ENCODE data around the gene SDHB. TPM values are rescaled to one million over a fixed set of nuclear protein-coding genes. Genes with fewer than 3 reads are reported as not detected.
"Not testable (repeated sequence)": the region's sequence is repeated elsewhere in the genome, so short reads cannot be mapped to it uniquely, and the experiment has no call there.

SDHB gene
- total RNA-seq, 1 donor from 2014 or later, result 156 TPM

DNA sequence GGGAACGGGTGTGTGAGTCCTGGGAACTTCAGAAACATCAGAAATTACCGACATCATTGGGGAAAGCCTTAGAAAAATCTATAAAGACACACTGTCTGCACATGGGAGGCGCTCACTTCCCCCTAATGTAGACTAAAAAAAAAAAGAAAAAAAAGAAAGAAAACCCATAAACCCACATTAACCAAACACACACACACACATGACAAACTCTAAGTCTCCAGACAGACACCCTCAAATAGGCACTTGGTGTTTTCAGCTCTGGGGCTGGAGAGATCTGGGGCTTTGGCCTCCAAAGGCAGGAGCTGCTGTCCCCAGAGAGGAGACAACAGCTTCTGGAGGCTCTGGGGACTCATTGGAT is 13.2 kb upstream of the SDHB start:
- H3K9me3 Mint-ChIP-seq, result no peaks in the 10 kb centered on the region
- no peaks in the 10 kb centered on the region for H3K36me3 Mint-ChIP-seq (ENCODE audit: low read depth)
- no peaks in the 10 kb centered on the region for H3K27me3 Mint-ChIP-seq
- H3K4me1 Mint-ChIP-seq, result peaks cover 4% of the 10 kb centered on the region
- no peak for DNase-seq
- intact Hi-C loops (cut with micrococcal nuclease), result no loop called here
- no peak overlapping the region for H3K4me3 Mint-ChIP-seq
- H3K27ac Mint-ChIP-seq, result no peak overlapping the region

DNA sequence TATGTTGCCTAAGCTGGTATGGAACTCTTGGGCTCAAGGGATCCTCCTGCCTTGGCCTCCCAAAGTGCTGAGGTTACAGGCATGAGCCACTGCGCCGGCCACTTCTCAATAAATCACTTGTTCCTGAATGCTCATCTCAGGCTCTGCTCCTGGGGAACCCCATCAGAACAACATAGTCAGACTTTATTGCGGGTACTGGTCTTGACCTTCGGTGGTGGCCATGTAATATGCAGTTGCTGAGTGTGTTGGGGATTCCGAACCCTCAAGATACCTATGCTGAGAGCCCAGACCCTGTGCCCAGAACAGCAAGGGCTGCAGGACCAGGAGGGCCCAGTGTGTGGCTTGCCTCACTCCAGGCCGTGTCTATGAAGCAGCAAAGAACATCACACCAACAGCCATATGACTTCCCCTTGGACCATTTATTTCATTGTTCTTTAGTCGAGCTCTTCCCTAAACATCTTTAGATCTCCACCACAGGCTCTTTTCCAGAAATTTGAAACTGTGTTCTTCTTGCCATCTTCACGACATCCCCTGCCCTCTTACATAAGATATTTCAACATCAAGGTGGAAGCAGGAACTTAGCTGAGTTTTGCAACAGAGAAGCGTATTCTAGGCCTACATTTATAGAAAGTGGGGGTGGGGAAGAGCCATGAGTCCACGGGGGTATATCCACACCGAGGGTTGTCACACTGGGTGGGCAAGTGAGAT is 12.7 kb upstream of the SDHB start:
- Mint-ChIP-seq H3K4me3 (no peak overlapping the region), H3K27ac (no peak overlapping the region), H3K4me1 (peaks cover 4% of the 10 kb centered on the region), H3K9me3 (no peaks in the 10 kb centered on the region), H3K27me3 (no peaks in the 10 kb centered on the region), H3K36me3 (ENCODE audit: low read depth) (no peaks in the 10 kb centered on the region)
- intact Hi-C loops (cut with micrococcal nuclease), result no loop called here
- no peak for DNase-seq

DNA sequence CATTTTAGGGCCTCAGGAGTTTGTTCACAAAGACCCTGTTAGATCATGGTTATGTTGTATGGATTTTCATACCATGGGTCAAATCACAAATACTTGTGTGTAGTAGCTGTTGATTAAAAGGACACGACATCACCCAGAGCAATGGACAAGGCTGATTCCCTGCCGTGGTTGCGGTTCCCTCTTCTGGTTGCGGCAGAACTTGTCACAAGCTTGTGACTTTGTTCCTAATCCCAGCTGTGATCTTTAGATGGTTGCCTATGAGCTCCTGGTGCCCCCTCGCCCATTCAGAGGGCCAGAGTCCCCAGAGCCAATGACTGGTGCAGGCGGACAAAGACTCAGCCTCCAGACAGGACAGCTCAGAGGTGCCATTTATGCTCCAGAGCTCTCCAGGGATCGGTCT is 11.8 kb upstream of the SDHB start:
- intact Hi-C loops (cut with micrococcal nuclease), result no loop called here
- Mint-ChIP-seq H3K27ac (no peak overlapping the region), H3K4me3 (no peak overlapping the region), H3K4me1 (peaks cover 4% of the 10 kb centered on the region), H3K36me3 (ENCODE audit: low read depth) (no peaks in the 10 kb centered on the region), H3K9me3 (no peaks in the 10 kb centered on the region), H3K27me3 (no peaks in the 10 kb centered on the region)
- no peak for DNase-seq

DNA sequence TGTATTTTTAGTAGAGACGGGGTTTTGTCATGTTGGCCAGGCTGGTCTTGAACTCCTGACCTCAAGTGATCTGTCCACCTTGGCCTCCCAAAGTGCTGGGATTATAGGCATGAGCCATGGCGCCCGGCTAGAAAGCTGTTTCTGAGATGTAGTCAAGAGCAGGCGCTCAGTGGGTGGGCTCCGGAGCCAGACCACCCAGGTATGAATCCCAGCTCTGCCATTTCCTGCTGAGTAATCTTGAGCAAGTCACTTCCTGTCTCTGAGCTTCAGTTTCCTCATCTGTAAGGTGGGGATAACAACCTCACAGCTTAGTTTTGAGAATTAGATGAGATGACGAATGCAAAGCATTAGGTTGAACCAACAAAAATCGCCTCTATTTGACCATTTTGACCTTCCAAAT is 8.9 kb upstream of the SDHB start:
- H3K4me1 Mint-ChIP-seq; DNase-seq; H3K9me3 Mint-ChIP-seq; H3K27ac Mint-ChIP-seq; intact Hi-C loops (cut with micrococcal nuclease); H3K4me3 Mint-ChIP-seq; H3K27me3 Mint-ChIP-seq; H3K36me3 Mint-ChIP-seq (ENCODE audit: low read depth): not testable (repeated sequence)

DNA sequence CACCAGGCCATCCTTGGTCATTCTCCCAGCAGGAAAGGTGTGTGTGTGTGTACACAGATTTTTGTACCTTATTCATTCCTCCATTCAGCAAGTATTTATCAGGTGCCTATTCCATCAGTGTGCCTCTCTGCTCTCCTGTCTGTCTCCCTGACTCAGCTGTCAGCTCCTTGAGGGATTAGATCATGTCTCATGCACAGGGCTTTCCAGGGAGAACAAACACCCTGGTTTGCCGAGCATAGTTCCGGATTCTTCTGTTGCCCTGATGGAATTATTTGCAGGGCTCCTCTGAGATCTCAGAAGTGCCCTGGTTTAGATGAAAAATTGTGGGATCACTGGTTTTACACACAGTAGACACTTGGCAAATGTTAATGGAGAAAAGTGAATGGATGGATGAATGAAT is 8.1 kb upstream of the SDHB start:
- Mint-ChIP-seq H3K4me1 (peaks cover 4% of the 10 kb centered on the region), H3K36me3 (ENCODE audit: low read depth) (no peaks in the 10 kb centered on the region), H3K9me3 (no peaks in the 10 kb centered on the region), H3K27ac (no peak overlapping the region), H3K4me3 (no peak overlapping the region), H3K27me3 (peaks cover 6% of the 10 kb centered on the region)
- DNase-seq, result no peak
- intact Hi-C loops (cut with micrococcal nuclease), result no loop called here

DNA sequence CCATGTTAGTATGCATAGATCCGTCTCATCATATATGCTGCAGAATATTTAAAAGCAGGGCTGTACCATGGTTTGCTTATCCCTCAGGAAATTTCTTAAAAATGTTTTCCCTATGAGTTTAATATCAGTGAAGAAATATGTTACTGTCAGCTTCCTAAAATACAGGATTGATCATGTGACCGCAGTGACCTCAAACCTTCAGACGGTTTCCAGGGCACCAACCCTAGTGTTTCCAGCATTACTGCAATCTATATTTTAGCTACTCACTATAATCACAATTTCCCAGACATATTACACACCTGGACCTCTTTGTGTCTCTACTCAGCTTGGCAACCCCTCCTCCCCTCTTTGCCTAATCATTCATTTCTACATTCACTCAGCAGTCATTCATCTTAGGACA is 7.7 kb upstream of the SDHB start:
- Mint-ChIP-seq H3K4me3 (no peak overlapping the region), H3K27ac (no peak overlapping the region), H3K9me3 (no peaks in the 10 kb centered on the region), H3K27me3 (peaks cover 6% of the 10 kb centered on the region), H3K36me3 (ENCODE audit: low read depth) (no peaks in the 10 kb centered on the region), H3K4me1 (peaks cover 4% of the 10 kb centered on the region)
- intact Hi-C loops (cut with micrococcal nuclease), result no loop called here
- no peak for DNase-seq

DNA sequence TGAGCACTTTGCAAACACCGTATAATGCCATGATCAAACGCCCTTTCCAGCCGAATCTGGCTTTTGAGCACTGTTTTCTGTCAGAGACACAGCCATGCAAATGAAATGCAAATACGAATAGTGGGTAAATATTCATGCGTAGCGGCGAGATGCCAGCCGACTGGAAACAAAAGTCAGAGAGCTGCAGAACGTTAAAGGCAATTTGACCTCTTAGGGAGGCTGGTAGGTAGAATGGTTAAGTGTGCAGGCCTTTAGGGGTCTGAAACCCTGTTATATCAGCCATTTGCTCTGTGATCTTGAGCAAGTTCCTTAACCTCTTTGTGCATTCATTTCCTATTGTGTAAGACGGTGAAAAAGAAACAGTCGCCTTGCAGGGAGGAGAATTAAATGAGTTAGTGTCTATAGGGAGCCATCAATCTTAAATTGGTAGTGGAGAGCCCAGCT is 6.5 kb upstream of the SDHB start:
- Mint-ChIP-seq H3K4me1 (peaks cover 4% of the 10 kb centered on the region), H3K27ac (no peak overlapping the region), H3K9me3 (no peaks in the 10 kb centered on the region), H3K36me3 (ENCODE audit: low read depth) (no peaks in the 10 kb centered on the region), H3K27me3 (peaks cover 6% of the 10 kb centered on the region), H3K4me3 (no peak overlapping the region)
- no peak for DNase-seq
- intact Hi-C loops (cut with micrococcal nuclease), result no loop called here

DNA sequence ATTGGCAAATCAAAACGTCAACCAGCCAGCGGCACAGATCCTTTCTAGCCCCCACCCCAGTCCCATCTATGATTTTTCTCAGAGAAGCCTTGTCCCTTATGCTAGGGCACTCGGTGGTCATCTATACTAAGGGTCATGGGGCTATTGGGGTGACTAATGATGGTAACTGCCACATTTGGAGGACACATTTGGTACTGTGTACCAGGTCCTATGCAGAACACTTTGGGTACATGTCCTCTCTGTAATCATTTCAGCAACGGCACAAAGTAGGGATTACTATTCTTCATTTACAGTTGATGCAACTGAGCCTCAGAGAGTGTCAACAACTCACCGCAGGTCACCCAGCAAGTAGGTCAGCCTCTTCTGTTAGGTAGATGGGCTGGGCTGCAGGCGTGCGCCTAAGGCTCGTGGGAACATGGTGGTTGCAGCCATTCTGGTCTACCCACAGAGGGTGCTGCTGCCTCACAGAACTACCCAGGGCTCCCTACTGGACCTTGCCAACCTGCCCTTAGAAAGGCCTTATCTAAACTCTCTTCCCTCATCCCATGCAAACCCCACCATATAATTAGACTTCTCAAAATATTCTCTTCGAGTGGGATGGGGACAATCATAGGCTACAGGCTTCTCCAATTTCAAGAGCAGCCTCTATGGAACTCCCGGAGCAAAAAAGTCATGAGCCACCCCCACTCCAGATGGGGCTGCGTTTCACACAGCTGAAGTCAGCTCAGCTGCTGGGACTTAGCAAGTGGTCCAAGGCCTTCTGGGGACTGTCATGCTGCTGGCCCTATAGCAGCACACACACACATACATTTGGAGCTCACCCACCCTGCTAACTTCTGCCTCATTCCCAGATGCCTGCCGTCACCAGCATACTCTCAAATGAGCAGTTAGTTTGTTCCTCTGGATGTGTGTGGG is 5.8 kb upstream of the SDHB start:
- H3K27ac Mint-ChIP-seq, result no peak overlapping the region
- peak; percentile 81 for DNase-seq
- H3K9me3 Mint-ChIP-seq, result no peaks in the 10 kb centered on the region
- peaks cover 6% of the 10 kb centered on the region for H3K27me3 Mint-ChIP-seq
- no peak overlapping the region for H3K4me3 Mint-ChIP-seq
- peaks cover 4% of the 10 kb centered on the region for H3K4me1 Mint-ChIP-seq
- no peaks in the 10 kb centered on the region for H3K36me3 Mint-ChIP-seq (ENCODE audit: low read depth)
- intact Hi-C loops (cut with micrococcal nuclease), result loop anchor here (10.0 kb wide), 1 partner anchor 695 kb away; the partner anchor contains the start of gene SZRD1

DNA sequence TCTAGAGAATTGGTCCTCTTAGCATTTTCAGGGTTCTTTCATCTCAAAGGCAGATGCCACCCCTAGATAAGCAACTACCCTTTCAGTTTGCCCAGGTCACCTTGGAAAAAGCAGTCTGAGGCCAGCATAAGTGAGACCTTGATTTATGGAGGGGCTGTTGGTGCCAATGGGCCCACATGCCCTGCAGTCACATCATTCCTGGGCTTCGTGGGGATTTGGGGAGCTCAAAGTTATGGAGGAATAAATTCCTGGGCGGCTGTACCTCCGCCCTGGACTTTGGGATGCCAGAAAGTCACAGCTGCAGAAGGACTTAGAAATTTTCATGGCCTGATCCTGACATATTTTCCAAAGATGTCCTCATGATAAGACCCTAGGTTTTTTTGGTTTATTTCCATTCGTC is 2.7 kb upstream of the SDHB start:
- Mint-ChIP-seq H3K27me3 (peaks cover 6% of the 10 kb centered on the region), H3K27ac (no peak overlapping the region), H3K4me3 (no peak overlapping the region), H3K9me3 (no peaks in the 10 kb centered on the region), H3K36me3 (ENCODE audit: low read depth) (peaks cover 8% of the 10 kb centered on the region), H3K4me1 (peaks cover 8% of the 10 kb centered on the region)
- no peak for DNase-seq
- intact Hi-C loops (cut with micrococcal nuclease), result loop anchor here (10.0 kb wide), 1 partner anchor 692 kb away; the partner anchor contains the start of gene SZRD1

DNA sequence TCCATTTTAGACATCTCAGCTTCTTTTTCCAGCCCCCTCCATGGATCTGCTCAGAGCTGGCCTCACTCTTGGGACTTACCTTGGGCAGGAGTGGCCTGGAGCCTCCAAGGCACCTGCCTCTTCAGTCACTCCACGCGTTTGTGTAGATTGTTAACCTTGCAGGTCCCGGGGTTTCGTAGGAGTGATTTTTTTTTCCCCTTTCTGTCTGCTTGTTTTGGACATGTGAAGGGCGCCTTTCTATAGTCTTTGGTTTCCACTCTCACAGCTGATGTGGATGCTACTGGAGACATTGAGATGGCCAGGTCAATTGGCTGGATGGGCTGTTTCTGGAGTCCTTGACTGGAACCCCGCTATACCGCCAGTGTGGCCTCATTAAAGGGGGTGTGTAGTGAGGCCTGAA is 2.0 kb upstream of the SDHB start:
- H3K36me3 Mint-ChIP-seq (ENCODE audit: low read depth), result peaks cover 13% of the 10 kb centered on the region
- no peaks in the 10 kb centered on the region for H3K9me3 Mint-ChIP-seq
- H3K4me1 Mint-ChIP-seq, result peaks cover 14% of the 10 kb centered on the region
- peaks cover 6% of the 10 kb centered on the region for H3K27me3 Mint-ChIP-seq
- H3K4me3 Mint-ChIP-seq, result no peak overlapping the region
- intact Hi-C loops (cut with micrococcal nuclease), result loop anchor here (2.0 to 10.0 kb wide), 2 partner anchors 151 to 691 kb away; partner anchors contain the start of gene SZRD1
- no peak overlapping the region for H3K27ac Mint-ChIP-seq
- no peak for DNase-seq

DNA sequence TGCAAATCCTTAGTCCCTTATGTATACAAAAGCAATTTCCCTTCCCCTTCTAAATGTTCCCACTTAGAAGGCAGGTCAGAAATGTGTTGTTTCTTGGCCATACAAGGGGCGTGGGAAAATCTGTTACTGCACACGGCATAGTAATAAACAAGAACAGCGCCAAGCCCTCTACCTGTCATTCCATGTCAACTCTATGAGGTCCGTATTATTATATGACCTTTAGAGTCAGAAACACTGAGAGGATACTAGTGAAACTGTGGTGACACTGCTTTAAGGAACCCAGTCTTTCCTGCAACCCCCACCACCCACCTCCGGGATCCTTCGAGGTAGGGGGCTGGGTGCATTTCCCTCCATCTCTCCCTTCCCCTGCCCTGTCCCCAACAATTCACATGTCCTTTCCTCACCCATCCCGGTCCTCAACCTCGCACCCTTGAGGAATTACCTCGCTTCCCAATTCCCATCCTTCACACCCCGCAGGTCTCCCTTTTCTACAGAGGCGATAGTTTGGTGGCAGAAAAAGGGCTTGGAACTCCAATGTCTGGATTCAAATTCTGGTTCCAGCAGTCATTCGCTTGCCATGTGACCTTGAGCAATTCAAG is 647 bp downstream of the SDHB start:
- intact Hi-C loops (cut with micrococcal nuclease), result loop anchor here (10.0 kb wide), 1 partner anchor 688 kb away; the partner anchor contains the start of gene SZRD1
- DNase-seq, result no peak
- no peaks in the 10 kb centered on the region for H3K9me3 Mint-ChIP-seq
- peaks cover 3% of the 10 kb centered on the region for H3K27me3 Mint-ChIP-seq
- peaks cover 16% of the 10 kb centered on the region for H3K4me1 Mint-ChIP-seq
- H3K4me3 Mint-ChIP-seq, result peak overlapping the region; percentile 99
- H3K27ac Mint-ChIP-seq, result peak overlapping the region; percentile 98
- H3K36me3 Mint-ChIP-seq (ENCODE audit: low read depth), result peaks cover 13% of the 10 kb centered on the region

DNA sequence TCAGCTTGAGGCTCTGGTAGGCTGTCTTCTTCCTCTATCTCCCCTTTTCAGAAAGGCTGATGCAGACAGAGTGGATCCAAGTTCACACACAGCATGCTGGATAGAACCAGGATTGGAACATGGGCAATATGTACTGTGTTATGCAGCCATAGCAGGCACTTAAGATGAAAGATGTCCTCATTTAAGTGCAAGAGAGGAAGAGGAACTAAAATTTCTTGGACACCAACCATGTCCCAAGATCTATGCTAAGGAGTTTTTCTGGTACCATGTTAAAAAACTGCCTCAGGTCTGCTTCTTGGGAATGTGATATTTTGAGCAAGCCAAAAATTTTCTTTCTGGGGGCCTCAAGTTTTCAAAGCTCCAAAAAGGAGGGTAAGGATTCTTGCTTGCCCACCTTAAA is 1.2 kb downstream of the SDHB start:
- peaks cover 13% of the 10 kb centered on the region for H3K36me3 Mint-ChIP-seq (ENCODE audit: low read depth)
- H3K4me1 Mint-ChIP-seq, result peaks cover 20% of the 10 kb centered on the region
- H3K27me3 Mint-ChIP-seq, result no peaks in the 10 kb centered on the region
- no peak overlapping the region for H3K27ac Mint-ChIP-seq
- H3K4me3 Mint-ChIP-seq, result peak overlapping the region; percentile 99
- intact Hi-C loops (cut with micrococcal nuclease), result loop anchor here (10.0 kb wide), 1 partner anchor 688 kb away; the partner anchor contains the start of gene SZRD1
- no peaks in the 10 kb centered on the region for H3K9me3 Mint-ChIP-seq
- no peak for DNase-seq

DNA sequence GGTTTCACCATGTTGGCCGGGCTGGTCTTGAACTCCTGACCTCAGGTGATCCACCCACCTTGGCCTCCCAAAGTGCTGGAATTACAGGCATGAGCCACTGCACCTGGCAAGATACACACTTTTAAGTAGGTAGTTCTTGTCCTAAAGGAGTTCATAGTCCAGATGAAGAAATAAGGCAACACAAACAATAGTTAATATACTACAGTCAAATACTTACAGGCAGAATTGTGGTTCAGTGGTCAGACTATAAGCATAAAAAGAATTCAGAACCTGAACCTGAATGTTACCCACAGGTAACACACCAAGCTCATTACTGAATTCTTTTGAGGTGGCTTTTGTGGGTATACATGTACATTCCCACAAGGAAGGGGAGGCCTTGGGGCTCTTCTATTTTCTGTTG is 1.8 kb downstream of the SDHB start:
- no peak overlapping the region for H3K27ac Mint-ChIP-seq
- intact Hi-C loops (cut with micrococcal nuclease), result loop anchor here (10.0 kb wide), 1 partner anchor 687 kb away; the partner anchor contains the start of gene SZRD1
- H3K4me3 Mint-ChIP-seq, result peak overlapping the region; percentile 99
- no peaks in the 10 kb centered on the region for H3K9me3 Mint-ChIP-seq
- no peaks in the 10 kb centered on the region for H3K27me3 Mint-ChIP-seq
- H3K4me1 Mint-ChIP-seq, result peaks cover 21% of the 10 kb centered on the region
- peaks cover 13% of the 10 kb centered on the region for H3K36me3 Mint-ChIP-seq (ENCODE audit: low read depth)
- no peak for DNase-seq

DNA sequence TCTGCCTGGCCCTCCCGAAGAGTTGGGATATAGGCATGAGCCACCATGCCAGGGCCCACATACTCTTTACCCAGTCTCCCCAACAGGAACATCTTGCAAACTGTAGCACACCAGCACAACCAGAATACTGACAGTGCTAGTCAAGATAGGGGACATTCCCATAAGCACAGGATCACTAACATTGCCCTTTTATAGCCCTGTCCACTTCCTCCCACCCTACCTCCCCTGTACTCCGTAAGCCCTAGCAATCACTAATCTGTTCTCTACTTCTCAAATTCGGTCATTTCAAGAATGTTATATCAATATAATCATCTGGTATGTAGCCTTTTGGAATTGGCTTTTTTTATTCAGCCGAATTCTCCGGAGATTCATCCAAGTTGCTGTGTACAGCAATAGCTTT is 5.9 kb downstream of the SDHB start:
- intact Hi-C loops (cut with micrococcal nuclease), result loop anchor here (5.0 kb wide), 1 partner anchor 96 kb away; no protein-coding TSS in a partner anchor
- Mint-ChIP-seq H3K27ac (no peak overlapping the region), H3K4me3 (no peak overlapping the region), H3K9me3 (no peaks in the 10 kb centered on the region), H3K27me3 (no peaks in the 10 kb centered on the region), H3K4me1 (peaks cover 29% of the 10 kb centered on the region), H3K36me3 (ENCODE audit: low read depth) (peaks cover 24% of the 10 kb centered on the region)
- DNase-seq, result no peak
